HG03108 (cell line): Measurements from ENCODE around the gene CCNL2.
A peak's percentile ranks its signal among the peaks of the same experiment; 100 is the strongest.
"Not testable (repeated sequence)": the region's sequence is repeated elsewhere in the genome, so short reads cannot be mapped to it uniquely, and the experiment has no call there.

ENCODE experiments used
- ATAC-seq: cut with Tn5 transposase; IDR thresholded peaks from one replicate; pipeline ENCODE4 v1.9.1; 2021; ENCODE audit warnings: moderate library complexity; ENCODE audit not compliant: unreplicated experiment

The CCNL2 gene

DNA sequence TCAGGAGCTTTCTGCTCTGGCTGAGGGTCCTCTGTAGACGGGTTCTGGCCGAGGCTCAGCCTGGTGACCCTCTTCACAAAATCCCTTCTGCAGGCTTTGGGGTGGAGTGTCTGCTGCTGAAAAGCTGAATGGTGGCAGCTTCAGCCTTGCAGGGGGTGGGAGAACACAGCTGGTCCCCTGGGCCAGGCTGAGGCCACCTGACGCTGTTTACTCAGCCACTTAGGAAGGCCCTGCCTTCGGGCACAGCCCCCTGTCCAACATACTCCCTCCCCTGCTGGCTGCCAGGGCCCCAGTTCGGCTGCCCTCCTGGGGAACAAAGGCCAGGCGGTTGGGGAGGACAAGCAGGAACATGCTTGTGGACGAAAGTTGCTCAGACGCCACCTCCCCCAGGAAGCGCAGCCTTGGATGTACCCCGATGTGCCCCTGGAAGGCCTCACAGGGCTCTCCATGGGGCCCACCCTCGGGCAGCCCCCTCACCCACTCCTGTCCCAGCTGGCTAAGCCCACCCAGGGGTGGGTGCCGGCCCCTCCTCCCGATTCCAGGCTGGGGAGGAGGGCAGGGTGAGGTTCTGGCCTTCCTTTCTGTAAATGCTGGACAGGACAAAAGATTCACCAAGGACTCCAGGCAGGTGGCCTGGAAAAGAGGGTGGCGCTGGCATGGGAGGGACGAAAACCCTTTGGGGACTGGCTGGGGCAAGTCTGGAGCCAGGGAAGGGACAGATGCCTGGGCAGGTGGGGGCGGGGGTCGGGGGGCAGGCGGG lies 22.2 kb upstream of the CCNL2 start, which contains the start of gene ANKRD65:
ANKRD65 (minus strand) TSS at position 130 of the 760 bp plus-strand sequence. CDS start 271 bp downstream, outside the sequence.
- ATAC-seq, result no peak

DNA sequence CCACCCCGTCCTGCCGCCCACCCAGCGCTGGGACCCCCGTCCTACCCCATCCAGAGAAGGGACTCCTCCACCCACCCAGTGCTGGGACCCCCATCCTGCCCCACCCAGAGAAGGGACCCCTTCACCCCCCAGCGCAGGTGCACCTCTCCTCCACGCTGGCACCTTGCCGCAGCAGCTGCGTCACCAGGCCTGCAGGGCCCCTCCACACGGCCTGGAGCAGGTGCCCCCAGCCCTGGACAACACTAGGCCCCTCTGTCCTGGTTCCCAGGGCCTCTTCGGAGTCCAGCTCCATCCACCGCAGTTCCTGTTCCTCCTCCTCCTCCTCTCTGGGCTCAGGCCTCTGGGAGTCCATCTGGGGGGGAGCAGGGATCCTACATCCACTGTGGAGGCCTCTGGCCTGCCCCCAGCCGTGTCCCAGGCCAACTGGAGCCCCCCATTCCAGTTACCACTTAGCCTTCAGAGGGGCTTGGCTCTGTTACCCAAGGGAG lies 21.6 kb upstream of the CCNL2 start:
- no peak for ATAC-seq

DNA sequence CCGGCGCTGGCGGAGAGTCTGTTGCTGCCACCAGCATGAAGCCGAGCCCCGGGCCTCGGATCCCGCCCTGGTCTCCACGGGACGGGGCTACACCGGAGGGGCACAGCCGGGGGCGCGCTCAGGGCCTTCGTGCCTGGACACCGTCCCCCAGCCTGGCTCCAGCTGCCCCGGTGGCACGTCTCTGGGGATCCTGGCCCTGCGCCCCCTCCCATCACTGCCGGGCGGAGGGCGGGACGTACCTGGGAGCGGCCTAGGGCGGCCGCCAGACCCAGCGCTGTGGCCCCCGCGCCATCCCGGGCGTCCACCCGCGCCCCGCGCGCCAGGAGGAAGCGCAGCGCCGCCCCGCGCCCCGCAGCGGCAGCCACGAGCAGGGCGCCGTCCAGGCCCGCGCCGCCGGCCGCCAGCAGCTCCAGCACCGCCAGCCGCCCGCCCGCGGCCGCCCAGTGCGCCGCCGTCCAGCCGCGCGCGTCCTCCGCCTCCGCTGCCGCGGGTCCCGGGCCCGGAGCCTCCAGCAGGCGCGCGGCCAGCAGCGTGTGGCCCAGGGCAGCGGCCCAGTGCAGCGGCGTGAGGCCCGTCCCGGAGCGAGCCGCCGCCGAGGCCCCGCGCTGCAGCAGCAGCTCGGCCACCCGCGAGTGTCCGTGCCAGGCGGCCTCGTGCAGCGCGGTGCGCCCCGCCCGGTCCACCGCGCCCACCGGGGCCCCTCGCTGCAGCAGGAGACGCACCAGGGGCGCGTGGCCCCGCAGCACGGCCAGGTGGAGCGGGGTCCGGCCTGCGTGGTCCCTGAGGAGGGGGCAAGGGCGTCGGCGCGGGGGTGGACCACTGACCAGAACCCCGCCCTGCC lies 20.9 kb upstream of the CCNL2 start:
- no peak for ATAC-seq

DNA sequence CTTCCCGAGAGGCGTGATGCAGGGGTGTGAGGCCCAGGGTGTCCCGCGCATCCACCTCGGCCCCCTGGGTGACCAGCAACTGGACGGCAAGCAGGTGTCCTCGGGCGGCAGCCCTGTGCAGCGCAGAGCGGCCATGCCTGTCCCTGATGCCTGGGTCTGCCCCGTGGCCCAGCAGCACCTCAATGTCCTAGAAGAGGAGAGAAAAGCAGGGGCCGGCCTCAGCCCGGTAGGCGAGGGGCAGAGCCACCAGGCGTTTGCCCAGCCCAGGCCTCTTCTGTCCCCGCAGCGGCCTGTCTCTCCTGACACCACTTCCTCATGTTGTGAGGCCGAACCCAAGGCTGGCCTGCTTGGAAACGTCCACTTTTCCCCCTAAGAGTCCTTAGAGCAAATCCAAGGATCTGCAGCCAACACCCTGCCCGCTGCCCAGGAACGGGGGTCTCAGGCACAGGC lies 20.3 kb upstream of the CCNL2 start:
- no peak for ATAC-seq

DNA sequence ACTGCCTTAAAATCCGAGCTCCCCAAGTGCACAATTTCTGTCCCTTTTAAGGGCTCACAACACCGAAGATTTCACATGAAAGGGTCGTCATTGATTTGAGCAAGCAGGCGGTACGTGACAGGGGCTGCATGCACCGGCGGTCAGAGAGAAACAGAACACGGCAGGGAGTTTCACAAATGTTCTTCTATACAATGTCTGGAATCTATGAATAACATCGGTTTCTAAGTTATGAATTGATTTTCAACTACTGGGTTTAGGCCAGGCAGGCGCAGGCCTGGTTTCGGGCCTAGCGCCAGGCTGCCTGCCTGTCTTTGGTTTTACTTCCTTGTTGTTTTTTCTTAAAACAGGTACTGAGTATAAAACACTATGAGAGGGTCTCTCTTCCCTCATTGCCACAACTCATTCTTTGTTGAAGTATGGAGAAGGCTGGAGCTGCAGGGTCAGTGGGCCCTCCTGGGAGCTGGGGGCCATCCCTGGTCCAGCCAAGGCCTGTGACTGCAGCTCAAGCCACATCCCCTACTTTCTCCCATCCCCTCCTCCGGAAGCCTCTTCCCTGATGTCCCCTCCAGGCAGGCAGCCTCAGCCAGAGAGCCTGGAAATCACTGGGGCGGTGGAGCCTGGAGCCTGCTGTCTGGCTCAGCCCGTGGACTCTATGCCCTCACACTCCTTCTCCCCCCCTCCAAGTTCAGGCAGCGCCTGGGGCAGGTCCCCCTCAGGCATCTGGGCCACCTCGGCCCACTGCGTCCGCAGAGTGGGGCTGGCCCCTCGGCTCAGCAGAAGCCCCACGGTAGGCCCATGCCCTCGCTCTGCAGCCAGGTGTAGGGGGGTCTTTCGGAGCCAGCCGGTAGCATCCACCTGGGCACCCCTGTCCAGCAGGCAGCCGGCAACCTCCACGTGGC lies 19.6 kb upstream of the CCNL2 start:
- ATAC-seq, result no peak

DNA sequence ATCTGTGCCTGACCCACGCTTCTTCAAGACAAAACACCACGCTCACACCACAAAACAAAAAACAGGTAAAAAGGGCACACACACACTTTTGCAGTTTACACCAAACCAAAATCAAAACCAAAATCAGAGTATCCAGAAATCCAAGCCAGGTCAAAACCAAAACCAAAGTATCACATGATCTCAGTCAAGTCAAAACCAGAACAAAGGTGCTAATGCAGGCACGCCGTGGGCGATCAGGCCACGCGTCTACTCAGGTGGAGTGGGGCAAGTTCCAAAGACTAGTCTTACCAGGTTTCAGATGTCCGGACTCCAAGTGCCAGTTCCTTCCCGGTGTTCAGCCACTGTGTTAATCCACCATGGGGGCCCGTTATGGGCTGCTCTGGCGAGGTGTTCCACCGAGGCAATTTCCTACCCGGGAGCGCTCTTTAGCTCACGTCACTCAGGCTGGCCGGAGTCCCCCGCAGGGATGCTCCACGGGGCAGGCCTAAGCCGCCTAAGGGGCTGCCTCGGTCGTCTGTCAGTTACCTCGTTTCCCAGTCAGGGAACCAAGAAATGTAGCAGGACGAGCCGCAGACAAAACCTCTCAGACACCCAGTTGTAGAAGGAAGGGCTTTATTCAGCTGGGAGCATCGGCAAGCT lies 18.8 kb upstream of the CCNL2 start:
- not testable (repeated sequence) for ATAC-seq

DNA sequence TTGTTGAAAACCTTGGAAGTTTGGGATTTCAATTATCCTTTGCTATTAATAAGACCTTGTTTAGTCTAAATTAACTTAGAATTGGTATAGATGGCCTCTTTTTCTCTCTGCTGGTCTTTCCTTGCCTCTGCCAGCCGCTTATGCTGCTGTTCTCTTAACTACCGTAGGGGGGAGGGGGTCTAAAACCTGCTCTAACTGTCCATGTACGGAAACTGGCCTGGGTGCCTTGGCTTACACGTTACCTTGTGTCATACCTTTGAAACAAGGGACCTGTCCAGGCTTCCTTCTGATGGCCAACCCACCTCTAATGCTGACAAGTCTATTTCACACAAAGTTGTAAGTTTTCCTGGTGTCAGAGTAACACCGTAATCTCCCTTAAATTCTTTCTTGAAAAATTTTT lies 18.3 kb upstream of the CCNL2 start:
- ATAC-seq, result not testable (repeated sequence)

DNA sequence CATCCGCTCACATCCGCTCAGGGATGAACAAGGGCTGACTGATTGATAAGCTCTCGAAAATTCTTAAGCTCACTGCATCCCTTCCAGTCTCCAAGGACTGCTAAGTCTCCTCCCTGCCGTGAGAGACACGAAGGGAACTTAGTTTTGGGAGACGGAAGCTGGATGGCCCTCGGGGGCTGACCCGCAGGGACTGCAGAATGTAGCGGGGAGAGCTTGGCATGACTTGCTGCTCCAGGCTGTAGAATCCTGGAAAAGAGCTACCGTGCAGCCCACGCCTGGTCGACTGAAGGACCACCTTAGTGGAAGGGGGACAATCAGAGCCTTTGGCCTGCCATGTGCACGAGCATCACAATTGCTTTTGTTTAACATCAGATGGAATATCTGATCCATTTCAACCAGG lies 16.6 kb upstream of the CCNL2 start:
- no peak for ATAC-seq

DNA sequence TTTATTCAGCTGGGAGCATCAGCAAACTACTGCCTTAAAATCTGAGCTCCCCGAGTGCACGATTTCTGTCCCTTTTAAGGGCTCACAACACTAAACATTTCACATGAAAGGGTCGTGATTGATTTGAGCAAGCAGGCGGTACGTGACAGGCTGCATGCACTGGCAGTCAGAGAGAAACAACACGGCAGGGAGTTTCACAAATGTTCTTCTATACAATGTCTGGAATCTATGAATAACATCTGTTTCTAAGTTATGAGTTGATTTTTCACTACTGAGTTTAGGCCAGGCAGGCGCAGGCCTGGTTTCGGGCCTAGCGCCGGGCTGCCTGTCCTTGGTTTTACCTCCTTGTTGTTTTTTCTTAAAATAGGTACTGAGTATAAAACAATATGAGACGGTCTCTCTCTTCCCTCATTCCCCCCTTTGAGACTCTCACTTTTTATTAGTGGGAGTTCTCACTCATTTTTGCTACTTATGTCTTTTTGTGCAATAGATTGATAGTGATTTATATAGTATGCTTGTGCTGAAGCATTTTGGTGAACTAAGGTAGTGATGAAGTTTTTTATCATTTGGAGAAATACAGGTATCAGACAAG lies 13.3 kb upstream of the CCNL2 start:
- not testable (repeated sequence) for ATAC-seq

DNA sequence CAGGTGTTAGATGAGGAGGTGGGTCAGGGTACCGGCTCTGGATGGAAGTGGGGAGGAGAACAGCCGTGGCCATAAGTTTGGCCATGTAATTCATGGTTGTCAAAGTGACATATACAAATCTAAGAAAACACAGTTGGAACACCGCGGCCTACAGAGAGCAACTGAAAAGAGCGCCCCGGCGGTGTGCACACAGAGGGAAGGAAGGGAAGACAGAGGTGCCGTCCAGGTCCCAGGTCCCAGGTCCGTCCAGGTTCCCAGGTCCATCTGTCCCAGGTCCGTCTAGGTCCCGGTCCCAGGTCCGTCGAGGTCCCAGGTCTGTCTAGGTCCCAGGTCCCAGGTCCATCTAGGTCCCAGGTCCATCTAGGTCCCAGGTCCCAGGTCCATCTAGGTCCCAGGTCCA lies 12.5 kb upstream of the CCNL2 start:
- ATAC-seq, result no peak

DNA sequence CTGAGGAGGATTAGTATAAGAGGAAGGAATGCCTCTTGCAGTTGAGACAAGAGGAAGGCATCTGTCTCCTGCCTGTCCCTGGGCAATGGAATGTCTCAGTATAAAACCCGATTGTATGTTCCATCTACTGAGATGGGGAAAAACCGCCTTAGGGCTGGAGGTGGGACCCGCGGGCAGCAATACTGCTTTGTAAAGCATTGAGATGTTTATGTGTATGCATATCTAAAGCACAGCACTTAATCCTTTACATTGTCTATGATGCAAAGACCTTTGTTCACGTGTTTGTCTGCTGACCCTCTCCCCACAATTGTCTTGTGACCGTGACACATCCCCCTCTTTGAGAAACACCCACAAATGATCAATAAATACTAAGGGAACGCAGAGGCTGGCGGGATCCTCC lies 11.1 kb upstream of the CCNL2 start:
- ATAC-seq, result not testable (repeated sequence)

DNA sequence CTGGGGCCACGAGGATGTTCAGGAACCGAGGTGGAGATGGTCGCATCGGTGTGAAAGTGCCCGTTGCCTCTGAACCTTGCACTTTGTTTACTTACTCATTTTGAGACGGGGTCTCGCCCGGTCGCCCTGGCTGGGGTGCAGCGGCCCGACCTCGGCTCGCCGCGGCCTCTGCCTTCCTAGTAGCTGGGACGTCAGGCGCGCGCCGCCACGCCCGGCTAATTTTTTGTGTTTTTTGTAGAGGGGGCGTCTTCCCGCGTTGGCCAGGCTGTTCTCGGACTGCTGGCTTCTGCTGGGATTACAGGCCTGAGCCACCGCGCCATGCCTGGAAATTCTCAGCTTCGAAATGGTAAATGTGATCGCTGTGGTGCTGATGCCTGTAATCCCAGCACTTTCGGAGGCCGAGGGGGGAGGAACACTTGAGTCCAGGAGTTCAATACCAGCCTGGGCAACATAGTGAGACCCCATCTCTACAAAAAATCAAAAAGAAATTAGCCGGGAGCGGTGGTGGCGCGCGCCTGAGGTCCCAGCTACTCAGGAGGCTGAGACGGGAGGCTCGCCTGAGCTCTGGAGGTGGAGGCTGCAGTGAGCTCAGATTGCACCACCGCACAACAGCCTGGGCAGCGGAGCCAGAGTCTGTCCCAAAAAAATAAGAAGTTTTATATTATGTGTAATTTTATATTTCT lies 8.6 kb upstream of the CCNL2 start:
- peak; percentile 6 for ATAC-seq

DNA sequence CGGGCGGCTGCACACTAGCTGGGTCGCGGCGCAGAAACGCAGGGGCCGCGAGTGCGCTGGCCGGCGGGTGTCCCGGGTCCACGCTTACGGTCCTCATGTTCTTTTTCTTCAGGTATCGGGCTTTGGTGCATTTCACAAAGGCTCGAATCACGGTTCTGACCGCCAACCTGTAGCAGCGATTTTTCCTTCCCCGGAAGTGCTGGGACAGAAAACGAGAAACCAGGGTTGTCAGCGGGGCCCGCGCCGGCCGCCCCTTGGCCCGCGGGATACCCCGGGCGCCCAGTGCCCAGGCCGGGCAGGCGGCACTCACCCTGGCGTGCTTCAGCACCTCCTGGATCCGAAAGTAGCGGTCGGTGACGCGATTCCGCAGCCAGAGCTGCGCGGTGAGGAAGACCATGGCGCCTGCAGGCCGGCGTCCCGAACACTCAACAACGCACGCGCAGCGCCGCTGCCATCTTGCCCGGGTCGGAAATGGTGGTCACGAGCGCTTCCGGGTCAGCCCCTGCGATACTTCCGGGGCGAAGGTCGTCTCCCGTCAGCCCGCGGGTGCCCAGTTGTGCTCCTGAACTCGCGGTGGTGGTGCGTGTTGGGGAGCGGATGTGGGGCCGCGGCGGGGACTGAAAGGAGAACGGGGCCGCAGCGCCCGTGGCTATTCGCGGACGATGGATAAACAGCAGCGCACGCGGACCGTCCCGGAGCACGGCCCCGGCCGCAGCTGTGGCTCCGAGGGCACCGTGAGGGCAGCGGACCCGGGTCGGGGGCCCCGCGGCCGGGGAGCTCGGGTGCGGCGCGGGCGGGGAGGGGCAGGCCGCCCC lies 7.9 kb upstream of the CCNL2 start, which contains the start of gene MRPL20:
MRPL20 (minus strand) TSS at position 473 of the 815 bp plus-strand sequence; CDS start at position 397, 76 bp downstream.
- peak; percentile 93 for ATAC-seq

DNA sequence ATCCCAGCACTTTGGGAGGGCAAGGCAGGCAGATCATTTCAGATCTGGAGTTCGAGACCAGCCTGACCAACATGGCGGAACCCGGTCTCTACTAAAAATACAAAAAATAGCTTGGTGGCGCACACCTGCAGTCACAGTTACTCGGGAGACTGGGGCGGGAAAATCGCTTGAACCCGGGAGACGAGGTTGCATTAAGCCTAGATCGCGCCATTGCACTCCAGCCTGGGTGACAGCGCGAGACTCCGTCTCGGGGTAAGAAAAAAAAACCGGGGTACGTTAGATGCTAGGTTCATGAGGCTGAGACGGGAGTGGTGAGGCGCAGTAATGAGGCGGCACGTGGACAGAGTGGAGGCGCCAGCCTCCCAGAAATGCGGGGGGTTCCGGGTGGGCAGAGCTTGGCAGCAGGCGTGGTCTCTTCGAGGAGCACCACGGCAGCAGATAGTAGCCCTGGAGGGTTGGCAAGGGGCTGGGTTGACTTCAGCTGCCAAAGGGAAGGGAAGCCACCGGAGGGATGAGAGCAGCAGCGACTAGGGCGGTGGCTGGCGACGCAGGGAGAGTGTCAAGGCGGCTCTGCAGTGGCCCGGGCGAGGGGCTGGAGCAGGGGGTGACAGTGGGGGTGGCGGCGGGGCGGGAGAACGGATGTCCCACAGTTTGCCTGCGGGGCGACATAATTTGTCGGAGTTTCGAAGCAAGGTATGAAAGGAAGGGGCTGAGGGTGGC lies 7.1 kb upstream of the CCNL2 start:
- ATAC-seq, result no peak

DNA sequence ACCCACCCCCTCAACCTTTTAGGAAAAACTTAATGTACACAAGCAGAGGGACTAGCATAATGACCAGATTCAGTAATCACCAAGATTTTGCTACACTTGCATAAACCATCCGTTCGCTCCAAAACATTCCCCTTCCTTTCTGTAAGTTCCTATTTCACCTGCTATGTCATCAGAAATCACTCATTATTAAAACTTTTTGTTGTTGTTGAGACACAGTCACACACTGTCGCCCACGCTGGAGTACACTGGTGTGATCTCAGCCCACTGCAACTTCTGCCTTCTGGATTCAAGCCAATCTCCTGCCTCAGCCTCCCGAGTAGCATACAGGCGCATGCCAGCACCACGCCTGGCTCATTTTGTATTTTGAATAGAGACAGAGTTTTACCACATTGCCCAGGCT lies 4.5 kb upstream of the CCNL2 start:
- ATAC-seq, result no peak

DNA sequence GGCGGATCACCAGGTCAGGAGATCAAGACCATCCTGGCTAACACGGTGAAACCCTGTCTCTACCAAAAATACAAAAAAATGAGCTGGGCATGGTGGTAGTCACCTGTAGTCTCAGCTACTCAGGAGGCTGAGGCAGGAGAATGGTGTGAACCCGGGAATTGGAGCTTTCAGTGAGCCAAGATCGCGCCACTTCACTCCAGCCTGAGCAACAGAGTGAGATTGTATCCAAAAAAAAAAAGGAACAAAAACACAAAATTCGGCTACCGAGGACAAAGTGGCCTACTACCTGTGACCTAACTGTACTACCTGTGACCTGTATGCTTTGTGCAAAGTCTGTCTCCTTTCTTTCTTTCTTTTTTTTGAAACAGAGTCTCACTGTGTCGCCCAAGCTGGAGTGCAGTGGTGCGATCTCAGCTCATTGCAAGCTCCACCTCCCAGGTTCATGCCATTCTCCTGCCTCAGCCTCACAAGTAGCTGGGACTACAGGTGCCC lies 3.8 kb upstream of the CCNL2 start:
- ATAC-seq, result not testable (repeated sequence)

DNA sequence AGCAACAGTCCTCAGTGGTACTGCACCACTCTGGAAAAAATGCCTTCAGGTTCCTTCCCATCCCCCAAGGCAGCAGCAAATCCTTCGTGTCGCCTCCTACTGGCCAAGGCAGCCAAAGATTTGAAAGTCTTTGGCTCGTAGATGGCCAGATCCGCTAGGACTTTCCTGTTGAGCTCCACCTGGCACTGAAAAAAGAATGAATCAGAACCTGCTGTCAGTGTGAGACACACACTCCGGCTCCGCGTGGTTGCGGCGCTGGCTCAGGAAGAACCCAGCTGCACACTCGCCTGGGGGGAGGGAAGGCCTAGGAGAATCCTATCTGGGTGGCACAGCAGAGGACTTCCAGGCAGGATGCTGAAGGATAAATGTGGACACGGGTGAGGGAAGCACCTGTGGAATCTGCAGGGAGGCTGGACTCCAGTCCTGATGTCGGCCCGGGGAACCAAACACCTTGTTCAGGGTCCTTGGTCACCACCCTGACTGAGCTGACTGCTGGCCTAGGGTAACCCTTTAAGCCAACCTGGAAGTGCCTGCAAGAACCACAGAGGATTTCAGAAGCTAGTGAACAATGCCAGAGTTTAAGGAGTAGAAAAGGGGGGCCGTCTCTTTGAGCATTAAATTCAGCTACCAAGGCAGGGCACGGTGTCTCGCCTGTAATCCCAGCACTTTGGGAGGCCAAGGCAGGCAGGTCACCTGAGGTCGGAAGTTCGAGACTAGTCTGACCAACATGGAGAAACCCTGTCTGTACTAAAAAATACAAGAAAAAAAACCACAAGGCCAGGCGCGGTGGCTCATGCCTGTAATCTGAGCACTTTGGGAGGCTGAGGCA lies 3.2 kb upstream of the CCNL2 start:
- no peak for ATAC-seq
